Neural cell (in vitro differentiated cells): ENCODE results near the gene CANT1. TPM values are rescaled to one million over a fixed set of nuclear protein-coding genes. Genes with fewer than 3 reads are reported as not detected.

Source experiments
- H2AFZ ChIP-seq: fragments of 200-600, 300-800 bp; sonication (generic), shearing (Covaris generic); 2 replicates; pipeline ENCODE4 v1.6.0; 2014; ENCODE audit warnings: low read depth, mild to moderate bottlenecking, antibody characterized with exemption, low read length, moderate library complexity
- H3F3A ChIP-seq: fragments of 200-600 bp; shearing (Covaris generic); 2 replicates; pipeline ENCODE4 v1.6.1; 2016; ENCODE audit warnings: mild to moderate bottlenecking, moderate library complexity, mixed read lengths, antibody characterized with exemption, low read length; ENCODE audit not compliant: insufficient read depth, poor library complexity, severe bottlenecking
- H3K27ac ChIP-seq: fragments of 200-600, 300-800 bp; sonication (generic), shearing (Covaris generic); 2 replicates; pipeline ENCODE4 v1.5.1; 2014; ENCODE audit warnings: mild to moderate bottlenecking, low read length, moderate library complexity
- H3K27me3 ChIP-seq: fragments of 300-800, 200-600 bp; sonication (generic), shearing (Covaris generic); 2 replicates; pipeline ENCODE4 v1.6.0; 2014; ENCODE audit warnings: mild to moderate bottlenecking, low read depth, low read length, moderate library complexity; ENCODE audit not compliant: insufficient read depth
- H3K36me3 ChIP-seq: fragments of 300-800, 200-600 bp; sonication (generic), shearing (Covaris generic); 2 replicates; pipeline ENCODE4 v1.5.1; 2014; ENCODE audit warnings: mild to moderate bottlenecking, antibody characterized with exemption, low read length, moderate library complexity; ENCODE audit not compliant: insufficient read depth
- H3K4me2 ChIP-seq: fragments of 300-800, 200-600 bp; sonication (generic), shearing (Covaris generic); 2 replicates; pipeline ENCODE4 v1.6.0; 2014; ENCODE audit warnings: mild to moderate bottlenecking, low read length
- H3K4me3 ChIP-seq: fragments of 300-800, 200-600 bp; sonication (generic), shearing (Covaris generic); 2 replicates; pipeline ENCODE4 v1.5.1; 2014; ENCODE audit warnings: mild to moderate bottlenecking, low read length, moderate library complexity
- H3K79me2 ChIP-seq: fragments of 200-600 bp; shearing (Covaris generic); replicated peaks from 2 replicates; pipeline ENCODE4 v1.6.0; 2014; ENCODE audit warnings: mild to moderate bottlenecking, low read length, moderate library complexity; ENCODE audit not compliant: insufficient read depth
- H3K9ac ChIP-seq: fragments of 300-800, 200-600 bp; sonication (generic), shearing (Covaris generic); 2 replicates; pipeline ENCODE4 v1.6.1; 2016; ENCODE audit warnings: mild to moderate bottlenecking, low read length, mixed read lengths
- H3K9me2 ChIP-seq: fragments of 200-600 bp; shearing (Covaris generic); 2 replicates; pipeline ENCODE4 v1.6.1; 2016; ENCODE audit warnings: mild to moderate bottlenecking, low read length, mixed read lengths; ENCODE audit not compliant: insufficient read depth
- H3K9me3 ChIP-seq: fragments of 200-600, 300-800 bp; sonication (generic), shearing (Covaris generic); 2 replicates; pipeline ENCODE4 v1.6.1; 2016; ENCODE audit warnings: mild to moderate bottlenecking, mixed run types, low read length, moderate library complexity, mixed read lengths
- H4K20me1 ChIP-seq: fragments of 200-600 bp; shearing (Covaris generic); 2 replicates; pipeline ENCODE4 v1.6.1; 2016; ENCODE audit warnings: mild to moderate bottlenecking, mixed run types; ENCODE audit not compliant: insufficient read depth
- CTCF ChIP-seq: fragments of 450-650 bp; IDR thresholded peaks from 2 replicates; pipeline ENCODE4 v1.5.1; 2014; ENCODE audit warnings: antibody characterized with exemption, mild to moderate bottlenecking, moderate library complexity; ENCODE audit not compliant: poor library complexity, severe bottlenecking
- EP300 ChIP-seq: fragments of 450-650 bp; conservative IDR thresholded peaks from 2 replicates; pipeline ENCODE4 v1.6.1; 2014; ENCODE audit warnings: antibody characterized with exemption, mild to moderate bottlenecking, moderate library complexity; ENCODE audit not compliant: poor library complexity, severe bottlenecking
- EZH2 ChIP-seq: fragments of 200-600, 300-800 bp; shearing (Covaris generic), sonication (generic); IDR thresholded peaks from 2 replicates; pipeline ENCODE4 v1.6.1; 2014; ENCODE audit warnings: antibody characterized with exemption, low read length, borderline replicate concordance, mild to moderate bottlenecking; ENCODE audit not compliant: insufficient read depth, poor library complexity, severe bottlenecking
- MXI1 ChIP-seq: fragments of 450-650 bp; conservative IDR thresholded peaks from 2 replicates; pipeline ENCODE4 v1.6.1; 2014; ENCODE audit warnings: antibody characterized with exemption, mild to moderate bottlenecking; ENCODE audit not compliant: poor library complexity, severe bottlenecking
- POLR2AphosphoS5 ChIP-seq: IDR thresholded peaks from 2 replicates; pipeline ENCODE4 v1.6.1; 2012
- RAD21 ChIP-seq: fragments of 450-650 bp; conservative IDR thresholded peaks from 2 replicates; pipeline ENCODE4 v1.6.1; 2014; ENCODE audit warnings: antibody characterized with exemption, mild to moderate bottlenecking, moderate library complexity
- REST ChIP-seq: IDR thresholded peaks from 2 replicates; pipeline ENCODE4 v1.6.1; 2012; ENCODE audit warnings: borderline replicate concordance
- SMC3 ChIP-seq: fragments of 450-650 bp; conservative IDR thresholded peaks from 2 replicates; pipeline ENCODE4 v1.6.1; 2014; ENCODE audit warnings: antibody characterized with exemption, mild to moderate bottlenecking, moderate library complexity; ENCODE audit not compliant: poor library complexity
- TAF1 ChIP-seq: IDR thresholded peaks from 2 replicates; pipeline ENCODE4 v1.6.1; 2012; ENCODE audit warnings: low read depth
- polyA plus RNA-seq: library from polyadenylated mRNA; depleted of rRNA; stranded (reverse); fragments of >200 nt; gene quantifications from 2 replicates; pipeline ENCODE4 v1.2.3, GENCODE V29; 2014

CANT1 gene
- polyA plus RNA-seq, 1 donor from 2014 or later = 17.7 TPM

- Histone ChIP-seq H4K20me1 (no peaks in the 10 kb centered on the region), H3K27ac (no peak overlapping the region)
Observed at GRCh38 chr17:78999056-78999768, 10.4 kb downstream of the CANT1 start.

More at GRCh38 chr17:78999056-78999768, 10.4 kb downstream of the CANT1 start:
- Histone ChIP-seq H3K4me2 (no peak overlapping the region), H3K9me3 (no peaks in the 10 kb centered on the region), H3K36me3 (no peaks in the 10 kb centered on the region), H3K4me3 (no peak overlapping the region), H2AFZ (no peak overlapping the region), H3K9me2 (no peaks in the 10 kb centered on the region), H3F3A (no peaks in the 10 kb centered on the region), H3K27me3 (no peaks in the 10 kb centered on the region), H3K79me2 (no peaks in the 10 kb centered on the region), H3K9ac (no peak overlapping the region)
- TF ChIP-seq POLR2AphosphoS5 (no peak), MXI1 (no peak), CTCF (no peak), EP300 (no peak), TAF1 (no peak), REST (no peak), RAD21 (no peak), EZH2 (no peak), SMC3 (no peak)
